Retina (tissue), 1 donor: ENCODE results near the gene CNTN5.

Experiments used
- DNase-seq: peaks from one replicate; pipeline ENCODE4 v3.0.0-alpha.2; 2016

CNTN5 gene

GRCh38 chr11:100105255-100105981, 1084.7 kb downstream of the CNTN5 start:
- DNase-seq, result no peak

GRCh38 chr11:100105982-100106358, 1085.2 kb downstream of the CNTN5 start:
- DNase-seq, result no peak

DNA sequence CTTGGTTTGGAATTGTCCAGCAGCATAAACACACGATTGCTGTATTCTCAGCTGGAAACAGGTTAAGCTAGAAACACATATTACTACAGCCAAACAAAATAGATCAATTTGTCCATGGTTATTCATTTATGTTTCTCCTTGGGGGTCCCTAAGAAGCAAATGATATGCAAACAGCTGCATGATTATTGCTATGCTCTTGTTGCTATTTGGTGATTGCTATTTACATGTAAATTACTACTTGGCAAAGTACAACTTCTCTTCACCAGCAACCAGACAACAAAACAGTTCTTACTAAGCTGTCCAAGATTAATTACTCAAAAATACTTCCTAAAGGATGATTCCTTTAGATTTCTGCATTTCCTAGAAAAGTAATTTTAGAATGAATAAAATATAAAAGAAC, 1098.4 kb downstream of the CNTN5 start:
- DNase-seq, result no peak

DNA sequence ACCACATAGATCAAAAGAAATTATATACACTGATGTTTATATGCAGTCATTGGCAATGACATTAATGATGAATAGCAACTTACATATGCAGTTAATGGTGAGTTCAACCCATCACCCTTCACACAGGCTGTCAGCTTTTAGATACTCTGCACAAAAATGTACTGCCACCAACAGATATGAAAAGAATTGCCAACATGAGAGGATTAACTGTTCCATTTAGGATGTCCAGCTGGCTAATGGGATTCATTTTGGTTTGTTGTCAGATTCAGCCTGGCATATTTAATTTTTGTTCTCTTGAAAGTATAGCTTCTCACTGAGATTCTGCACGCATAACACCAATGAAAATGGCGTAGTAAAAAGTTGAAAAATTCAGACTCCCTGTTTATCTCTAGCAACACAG, 1112.4 kb downstream of the CNTN5 start:
- no peak for DNase-seq

DNA sequence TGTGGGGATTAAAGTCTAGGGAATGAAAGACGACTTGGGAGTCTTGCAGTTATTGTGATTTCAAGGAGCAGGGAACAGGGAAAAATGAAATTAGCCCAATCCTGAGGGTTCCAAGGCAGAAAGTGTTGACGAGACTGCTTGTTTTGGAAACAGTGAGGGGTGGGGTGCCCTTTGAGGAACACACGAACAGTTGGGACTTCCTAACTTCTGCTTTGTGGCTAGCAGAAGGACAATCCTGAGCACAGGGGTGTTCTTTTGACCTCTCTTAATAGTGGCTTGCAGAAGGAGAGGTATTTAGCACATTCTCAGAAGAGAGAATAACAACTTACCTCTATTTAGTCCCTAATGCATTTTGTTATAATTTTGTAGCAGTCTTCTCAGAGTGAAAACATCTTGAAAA, 1120.5 kb downstream of the CNTN5 start:
- no peak for DNase-seq

DNA sequence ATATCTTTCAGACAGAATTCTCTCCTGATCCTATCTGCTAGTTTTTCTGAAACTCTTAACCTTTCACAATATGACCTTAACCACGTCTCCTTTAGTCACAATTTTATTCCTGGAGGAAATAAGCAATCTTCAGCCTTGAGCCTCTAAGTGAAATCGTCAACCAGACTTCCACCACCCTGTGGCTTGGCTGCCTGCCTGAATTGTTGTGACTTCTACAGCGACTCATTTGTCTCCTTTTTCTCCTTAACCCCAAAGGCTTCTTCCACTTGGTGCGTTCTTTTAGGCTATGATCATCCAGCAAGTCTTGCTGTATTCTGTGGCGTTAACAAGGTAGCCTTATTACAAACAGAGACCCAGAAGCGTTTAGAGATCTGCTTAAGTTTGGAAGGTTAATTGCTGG, 1131.2 kb downstream of the CNTN5 start:
- no peak for DNase-seq

DNA sequence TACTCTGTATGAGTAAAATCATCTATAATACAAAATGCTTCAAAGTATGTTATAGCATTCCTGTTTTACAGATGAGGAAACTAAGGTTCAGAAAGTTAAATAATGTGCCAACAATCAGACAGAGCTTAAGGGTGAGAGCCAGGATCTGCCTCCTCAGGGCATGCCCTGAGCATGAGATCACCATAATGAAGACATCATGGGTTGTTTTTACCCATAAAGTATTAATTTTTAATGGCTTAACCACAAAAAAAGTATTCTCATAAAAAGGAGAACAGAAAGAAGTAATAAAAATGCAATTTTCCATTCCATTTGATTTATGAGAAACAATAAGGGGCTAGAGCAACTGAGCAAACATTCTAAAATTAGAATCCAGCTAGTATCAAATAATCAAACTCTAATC, 1132.0 kb downstream of the CNTN5 start:
- DNase-seq, result no peak

DNA sequence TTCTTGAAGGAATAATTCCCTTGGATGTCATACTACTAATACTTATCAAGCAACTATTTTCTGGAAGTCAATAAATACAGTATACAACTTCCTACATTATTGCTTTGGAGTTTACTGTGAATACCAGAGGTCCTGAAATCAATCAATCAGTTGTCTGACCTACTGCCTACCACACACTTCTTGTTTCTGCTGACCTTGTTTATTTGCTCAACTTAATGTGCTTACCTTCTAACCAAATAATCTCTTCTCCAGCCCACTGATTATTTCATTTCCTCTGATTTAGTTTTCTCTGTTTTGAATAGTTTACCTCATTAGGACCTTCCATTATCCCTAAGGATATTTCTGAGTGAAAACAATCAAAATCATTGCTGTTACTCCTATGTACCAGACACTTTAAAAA, 1142.7 kb downstream of the CNTN5 start:
- no peak for DNase-seq

DNA sequence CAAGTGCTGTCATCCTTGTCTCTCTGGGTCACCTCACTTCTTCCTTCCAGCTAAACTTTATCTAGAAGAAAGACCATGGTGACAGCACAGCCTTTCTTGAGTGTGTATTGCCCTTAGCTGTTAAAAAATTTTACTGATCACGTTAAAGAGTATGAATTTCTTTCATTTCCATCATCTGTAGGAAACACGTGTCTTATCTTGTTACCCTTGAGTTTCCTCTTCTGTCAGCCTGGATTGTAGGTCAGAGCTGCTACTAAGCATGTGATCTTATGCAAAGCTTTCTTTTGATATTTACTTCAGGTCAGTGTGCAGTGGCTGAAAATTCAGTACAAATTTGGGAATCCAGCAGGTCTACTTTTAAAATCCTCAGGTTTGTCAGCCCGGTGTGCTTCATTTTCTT, 1154.1 kb downstream of the CNTN5 start:
- DNase-seq, result no peak

GRCh38 chr11:100176456-100176855, 1155.7 kb downstream of the CNTN5 start:
- DNase-seq, result no peak

DNA sequence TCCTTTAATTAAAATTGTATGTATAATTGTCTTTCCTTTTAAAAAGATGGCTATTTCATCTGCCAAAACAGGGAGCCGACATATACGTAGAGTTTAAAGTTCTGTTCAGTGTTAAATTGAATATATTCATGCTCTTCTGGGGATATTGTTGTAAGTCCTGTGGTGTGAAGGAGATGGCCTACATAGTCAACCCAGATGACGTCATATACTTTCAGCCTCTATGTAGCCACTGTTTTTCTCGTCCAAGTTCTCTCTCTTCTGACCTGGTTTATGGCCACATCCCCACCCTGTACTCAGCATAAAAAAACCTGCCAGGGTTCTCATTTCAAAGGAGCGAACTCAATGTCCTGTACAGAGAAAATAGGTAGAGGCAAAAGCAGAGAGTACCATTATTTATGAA, 1156.9 kb downstream of the CNTN5 start:
- no peak for DNase-seq

- no peak for DNase-seq
These were observed 1161.6 kb downstream of the CNTN5 start for GRCh38 chr11:100182350-100182749.

DNA sequence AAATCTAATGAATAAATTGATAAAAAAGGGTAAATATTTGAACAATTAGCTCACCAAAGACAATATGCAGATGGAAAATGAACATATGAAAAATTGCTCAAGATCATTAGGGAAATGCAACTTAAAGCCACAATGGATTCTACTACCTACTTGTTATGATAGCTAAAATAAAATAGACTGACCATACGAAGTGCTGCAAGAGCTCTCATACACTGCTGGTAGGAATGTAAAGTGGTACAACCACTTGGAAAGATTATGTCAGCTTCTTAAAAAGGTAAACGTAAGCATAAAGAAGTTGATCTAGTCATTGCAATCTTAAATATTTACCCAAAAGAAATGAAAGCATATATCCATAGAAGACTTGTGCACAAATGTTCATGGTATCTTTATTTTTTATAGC, 1162.2 kb downstream of the CNTN5 start:
- no peak for DNase-seq

- no peak for DNase-seq
These were observed 1164.8 kb downstream of the CNTN5 start for GRCh38 chr11:100185588-100185987.

DNA sequence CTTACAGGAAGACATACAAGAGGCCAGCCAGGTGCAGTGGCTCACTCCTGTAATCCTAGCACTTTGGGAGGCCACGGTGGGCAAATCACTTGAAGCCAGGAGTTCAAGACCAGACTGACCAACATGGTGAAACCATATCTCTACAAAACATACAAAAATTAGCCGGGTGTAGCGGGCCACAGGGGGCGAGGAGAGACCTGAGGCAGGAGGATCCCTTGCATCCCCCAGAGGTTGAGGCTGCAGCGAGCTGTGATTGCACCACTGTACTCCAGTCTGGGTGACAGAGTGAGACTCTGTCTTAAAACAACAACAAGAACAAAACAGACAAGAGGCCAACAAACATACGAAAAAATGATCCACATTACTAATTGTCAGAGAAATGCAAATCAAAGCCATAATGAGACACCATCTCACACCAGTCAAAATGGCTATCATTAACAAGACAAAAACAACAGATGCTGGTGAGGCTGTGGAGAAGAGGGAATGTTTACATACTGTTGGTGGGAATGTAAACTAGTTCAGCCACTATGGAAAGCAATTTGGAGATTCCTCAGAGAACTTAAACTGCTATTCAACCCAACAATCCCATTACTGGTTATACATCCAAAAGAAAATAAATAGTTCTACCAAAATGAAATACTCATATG, 1167.5 kb downstream of the CNTN5 start:
- DNase-seq, result no peak

DNA sequence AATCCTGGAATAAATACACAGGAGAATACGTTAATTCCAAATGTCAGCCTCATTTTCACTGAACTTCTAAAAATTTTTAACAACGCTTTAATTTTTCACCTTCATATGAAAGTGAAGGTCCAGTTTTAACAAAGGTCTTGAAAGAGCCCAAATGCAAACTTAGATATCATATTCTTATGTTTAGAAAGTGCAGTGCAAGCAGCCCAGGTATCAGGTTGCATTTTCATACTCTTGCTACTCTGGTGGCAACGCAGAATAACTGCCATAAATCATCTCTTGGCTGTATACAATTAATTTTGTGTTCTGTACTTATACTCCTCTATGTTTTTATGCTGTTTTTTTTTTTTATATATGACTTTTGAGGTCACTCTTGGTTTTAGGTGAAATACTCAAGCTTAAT, 1169.6 kb downstream of the CNTN5 start:
- no peak for DNase-seq

DNA sequence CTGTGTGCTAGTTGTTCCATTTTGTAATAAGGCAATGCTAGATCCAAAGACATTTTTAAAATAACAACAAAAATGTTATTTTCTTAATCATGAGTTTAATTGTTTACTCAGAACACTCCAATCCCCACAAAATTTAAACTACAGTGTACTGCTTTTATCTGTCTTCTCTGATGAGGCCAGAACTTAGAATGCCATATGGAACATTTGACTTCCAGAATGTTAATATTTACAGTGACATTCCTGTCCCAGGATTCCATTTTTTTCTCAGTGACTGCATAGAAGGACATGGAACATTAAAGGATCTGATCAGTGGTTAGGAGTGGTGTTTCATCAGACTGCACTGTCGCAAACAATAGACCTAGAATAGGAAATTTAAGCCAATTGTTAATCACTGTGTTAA, 1171.4 kb downstream of the CNTN5 start:
- DNase-seq, result no peak

GRCh38 chr11:100203789-100204188, 1183.0 kb downstream of the CNTN5 start:
- DNase-seq, result no peak

DNA sequence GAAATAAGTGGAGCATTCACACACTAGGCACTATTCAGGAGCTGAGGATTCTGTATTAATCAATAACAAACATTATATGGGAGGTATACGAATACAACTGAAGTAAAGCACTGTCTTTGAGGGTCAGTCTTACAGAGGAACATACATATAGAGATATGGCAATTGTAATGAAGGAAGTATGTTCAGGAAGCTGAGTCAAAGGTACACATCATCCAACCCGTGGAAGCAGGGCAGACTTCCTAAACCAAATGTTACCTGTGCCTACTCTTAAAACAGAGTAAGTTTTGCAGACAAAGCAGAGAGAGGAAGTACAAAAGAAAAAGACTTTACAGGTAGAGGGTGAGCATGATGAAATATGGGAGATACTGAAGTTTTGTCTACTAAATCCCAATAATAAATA, 1185.2 kb downstream of the CNTN5 start:
- DNase-seq, result no peak

DNA sequence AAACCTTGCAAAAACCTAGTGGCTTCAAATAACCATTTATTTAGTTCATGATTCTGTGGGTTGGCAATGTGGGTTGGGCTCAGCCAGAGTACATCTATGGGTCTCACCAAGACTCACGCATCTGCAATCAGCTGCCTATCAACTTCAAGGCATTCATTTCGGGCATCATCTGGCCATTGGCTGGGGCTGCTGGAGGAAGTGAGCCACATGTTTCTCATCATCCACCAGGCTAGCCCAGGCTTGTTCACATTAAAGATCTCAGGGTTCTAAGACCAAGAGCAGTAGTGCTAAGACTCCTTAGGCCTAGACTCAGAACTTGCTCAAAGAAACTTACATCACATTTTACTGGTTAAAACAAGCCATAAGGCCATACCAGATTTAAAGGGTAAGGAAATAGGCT, 1187.5 kb downstream of the CNTN5 start:
- no peak for DNase-seq

DNA sequence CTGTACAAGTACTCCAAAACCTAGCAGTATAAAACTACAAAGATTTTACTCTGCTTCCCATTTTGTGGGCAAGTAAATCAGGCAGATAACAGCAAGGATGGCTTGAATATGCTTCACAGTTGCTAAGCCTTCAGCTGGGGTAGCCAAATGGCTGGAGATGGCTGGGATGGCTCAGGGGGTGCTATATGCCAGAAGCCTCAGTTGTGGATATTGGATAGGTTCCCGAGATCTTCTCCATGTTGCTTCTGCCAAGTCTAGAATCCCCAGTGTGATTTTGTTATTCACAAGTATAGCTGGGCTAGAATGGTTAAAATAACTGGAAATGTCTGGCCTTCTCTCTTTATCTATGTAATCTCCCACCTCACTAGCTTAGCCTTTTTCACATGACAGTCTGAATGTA, 1194.0 kb downstream of the CNTN5 start:
- DNase-seq, result no peak

GRCh38 chr11:100220801-100221200, 1200.1 kb downstream of the CNTN5 start:
- no peak for DNase-seq

GRCh38 chr11:100221791-100222190, 1201.0 kb downstream of the CNTN5 start:
- DNase-seq, result no peak

GRCh38 chr11:100224541-100225034, 1203.8 kb downstream of the CNTN5 start:
- DNase-seq, result no peak

DNA sequence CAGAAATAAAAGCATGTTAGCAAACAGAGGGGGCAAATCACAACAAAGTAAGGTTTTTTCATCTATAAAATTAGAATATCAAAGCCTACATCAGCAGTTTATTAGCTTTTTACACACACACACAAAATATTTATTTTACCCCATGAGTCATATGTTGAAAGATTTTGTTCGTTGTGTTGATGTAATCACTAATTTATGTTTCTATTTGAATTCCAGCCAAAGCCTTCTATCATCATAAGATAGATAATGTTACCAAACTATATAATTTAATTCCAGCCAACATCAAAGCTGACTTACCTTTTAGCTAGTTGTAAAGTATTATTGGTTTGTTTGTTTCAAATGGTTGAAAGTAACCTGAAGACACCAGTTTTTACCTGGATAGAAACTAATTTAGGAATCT, 1208.3 kb downstream of the CNTN5 start:
- no peak for DNase-seq
